Omental fat pad (tissue), 4 donors: Measurements from ENCODE around the gene BATF. TPM values are rescaled to one million over a fixed set of nuclear protein-coding genes. Genes with fewer than 3 reads are reported as not detected.

ENCODE experiments used
- ATAC-seq: fragments of 150-250 bp; one replicate; pipeline ENCODE4 v1.9.1; 2016; ENCODE audit warnings: mild to moderate bottlenecking, moderate library complexity; ENCODE audit not compliant: low FRiP score
- DNase-seq: peaks from one replicate; pipeline ENCODE4 v3.0.0-alpha.2; 2019; ENCODE audit warnings: low spot score
- CTCF ChIP-seq, 3 donors: fragments of 450-650 bp; IDR thresholded peaks; one replicate each; pipeline ENCODE4 v1.5.1; 2016 to 2017; ENCODE audit warnings: antibody characterized with exemption in 3 of 3, mild to moderate bottlenecking in 3 of 3, moderate library complexity in 2 of 3
- total RNA-seq, 4 donors: library from RNA; depleted of rRNA; stranded (reverse); fragments of >200 nt; gene quantifications; one replicate each; pipeline ENCODE4 v1.1.0, GENCODE V29; 2016

The BATF gene
- total RNA-seq, 4 donors from 2014 or later: 8.2 to 22.8 (median 12.9) TPM

- TF ChIP-seq CTCF (IDR thresholded peaks at IDR 0.05): no peak
- no peak for ATAC-seq
- no peak for DNase-seq
Measured at GRCh38 chr14:75493592-75494087, 28.6 kb upstream of the BATF start.

- ATAC-seq: no peak
- no peak for DNase-seq
- TF ChIP-seq CTCF (IDR thresholded peaks at IDR 0.05): no peak
Measured at GRCh38 chr14:75494896-75495295, 27.4 kb upstream of the BATF start.

GRCh38 chr14:75495399-75495798 lies 26.9 kb upstream of the BATF start:
- DNase-seq (no peak), ATAC-seq (no peak)
- no peak for TF ChIP-seq CTCF (IDR thresholded peaks at IDR 0.05)

GRCh38 chr14:75495882-75496281 lies 26.4 kb upstream of the BATF start:
- DNase-seq (no peak), ATAC-seq (no peak)
- TF ChIP-seq CTCF (IDR thresholded peaks at IDR 0.05): no peak

GRCh38 chr14:75496755-75497154 lies 25.5 kb upstream of the BATF start:
- TF ChIP-seq CTCF (IDR thresholded peaks at IDR 0.05): no peak
- no peak for ATAC-seq
- DNase-seq: no peak

- no peak for TF ChIP-seq CTCF (IDR thresholded peaks at IDR 0.05)
- ATAC-seq: no peak
Measured at GRCh38 chr14:75497191-75497590, 25.1 kb upstream of the BATF start.

GRCh38 chr14:75497701-75498100 lies 24.6 kb upstream of the BATF start:
- no peak for TF ChIP-seq CTCF (IDR thresholded peaks at IDR 0.05)
- ATAC-seq: no peak
- DNase-seq: no peak

More at GRCh38 chr14:75497191-75497590, 25.1 kb upstream of the BATF start:
- DNase-seq: no peak
